IPS DF 4.7 (cell line): ENCODE measurements around the gene SP140L.
"Not testable (repeated sequence)": the region's sequence is repeated elsewhere in the genome, so short reads cannot be mapped to it uniquely, and the experiment has no call there.

Experiments used
- DNase-seq: peaks from one replicate; pipeline ENCODE4 v3.0.0-alpha.2; 2013; ENCODE audit warnings: low spot score; ENCODE audit errors: extremely low read depth

The SP140L gene

DNA sequence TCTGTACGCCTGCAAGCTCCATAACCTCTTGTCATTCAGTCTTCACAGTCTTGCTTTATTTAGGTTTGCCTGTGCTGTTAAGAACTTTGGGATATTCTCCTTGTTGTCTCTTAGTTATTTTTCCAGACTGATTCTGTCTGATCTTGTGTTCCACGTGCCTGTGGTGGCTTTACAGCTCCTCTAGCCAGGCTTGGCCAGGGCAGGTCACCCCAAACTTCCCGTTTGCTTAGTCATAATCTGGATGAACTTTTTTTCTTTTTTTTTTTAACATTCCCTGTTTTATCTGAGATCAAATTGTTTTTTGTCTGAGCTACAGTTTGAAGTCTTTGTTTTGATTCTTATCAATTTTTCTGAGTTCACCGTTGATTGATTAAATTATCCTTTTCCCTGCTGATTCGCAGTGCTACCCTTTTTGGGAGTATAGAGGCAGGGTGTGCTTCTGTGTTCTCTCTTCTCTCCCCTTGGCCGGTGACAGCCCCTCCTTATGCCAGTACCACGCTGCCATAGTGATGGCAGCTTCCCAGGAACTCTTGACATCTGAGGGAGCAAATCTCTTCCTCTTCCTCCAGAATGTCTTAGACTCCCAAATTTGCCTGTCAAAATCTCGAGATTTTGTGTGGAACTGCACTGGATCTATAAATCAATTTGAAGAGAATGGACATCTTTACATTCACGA lies 91.5 kb downstream of the SP140L start:
- no peak for DNase-seq

- DNase-seq = no peak
These were observed 92.2 kb downstream of the SP140L start for GRCh38 chr2:230419181-230419580.

GRCh38 chr2:230422149-230422548 lies 95.2 kb downstream of the SP140L start:
- DNase-seq = no peak

- DNase-seq = no peak
These were observed 97.0 kb downstream of the SP140L start for GRCh38 chr2:230423851-230424458.

DNA sequence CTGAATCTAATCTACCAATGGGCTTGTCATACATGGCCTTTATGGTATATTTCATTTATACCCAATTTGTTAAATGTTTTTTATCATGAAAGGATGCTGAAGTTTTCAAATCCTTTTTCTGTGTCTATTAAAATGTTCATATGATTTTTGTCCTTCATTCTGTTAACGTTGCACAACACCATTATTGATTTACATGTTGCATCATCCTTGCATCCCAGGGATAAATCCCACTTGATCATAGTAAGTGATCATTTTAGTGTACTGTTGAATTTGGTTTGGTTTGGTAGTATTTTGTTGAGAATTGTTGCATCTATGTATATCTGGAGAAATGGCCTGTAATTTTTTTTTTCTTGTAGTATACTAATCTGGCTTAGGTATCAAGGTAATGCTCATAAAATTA lies 98.4 kb downstream of the SP140L start:
- no peak for DNase-seq

DNA sequence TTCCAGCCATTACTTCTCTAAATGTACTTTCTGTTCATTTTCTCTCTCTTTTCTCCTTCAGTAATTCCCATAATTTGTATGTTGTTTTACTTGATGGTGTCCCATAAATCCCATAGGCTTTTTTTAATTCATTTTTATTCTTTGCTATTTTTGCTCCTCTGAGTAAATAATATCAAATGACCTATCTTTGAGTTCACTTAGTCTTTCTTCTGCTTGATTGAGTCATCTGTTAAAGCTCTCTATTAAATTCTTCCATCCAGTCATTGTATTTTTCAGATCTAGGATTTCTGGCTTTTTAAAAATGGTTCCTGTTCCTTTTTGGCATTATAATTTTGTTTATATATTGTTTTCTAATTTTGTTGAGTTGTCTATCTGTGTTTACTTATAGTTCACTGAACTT lies 102.5 kb downstream of the SP140L start:
- no peak for DNase-seq

GRCh38 chr2:230430957-230431910 lies 104.2 kb downstream of the SP140L start:
- no peak for DNase-seq

DNA sequence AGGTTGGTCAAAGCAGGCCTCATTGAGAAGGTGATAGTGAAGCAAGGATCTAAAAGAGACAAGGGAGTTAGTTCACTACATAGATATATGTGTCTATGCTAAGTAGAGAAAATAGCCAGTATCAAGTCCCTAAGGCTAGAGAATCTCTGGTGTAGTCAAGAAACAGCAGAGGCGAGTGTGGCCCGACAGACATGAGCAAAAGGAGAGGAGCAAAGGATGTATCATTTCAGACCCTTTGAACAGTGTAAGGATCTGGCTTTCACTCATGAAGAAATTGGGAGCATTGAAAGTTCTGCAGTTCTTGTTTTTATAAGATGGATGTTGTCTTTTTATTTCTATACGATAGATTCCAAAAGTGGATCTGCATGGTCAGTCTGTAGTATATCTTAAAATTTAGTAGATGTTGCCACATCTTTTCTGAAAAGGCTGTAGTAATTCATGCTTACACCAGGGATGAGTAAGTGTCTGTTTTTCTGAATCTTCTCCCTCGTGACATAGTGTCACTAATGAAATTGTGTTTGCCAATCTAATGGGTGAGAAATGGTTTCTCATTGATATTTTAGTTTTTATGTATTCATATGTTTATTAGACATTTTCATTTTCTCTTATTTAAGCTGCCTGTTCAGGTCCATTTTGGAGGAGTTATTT lies 107.8 kb downstream of the SP140L start:
- no peak for DNase-seq

GRCh38 chr2:230435431-230435830 lies 108.4 kb downstream of the SP140L start:
- no peak for DNase-seq

DNA sequence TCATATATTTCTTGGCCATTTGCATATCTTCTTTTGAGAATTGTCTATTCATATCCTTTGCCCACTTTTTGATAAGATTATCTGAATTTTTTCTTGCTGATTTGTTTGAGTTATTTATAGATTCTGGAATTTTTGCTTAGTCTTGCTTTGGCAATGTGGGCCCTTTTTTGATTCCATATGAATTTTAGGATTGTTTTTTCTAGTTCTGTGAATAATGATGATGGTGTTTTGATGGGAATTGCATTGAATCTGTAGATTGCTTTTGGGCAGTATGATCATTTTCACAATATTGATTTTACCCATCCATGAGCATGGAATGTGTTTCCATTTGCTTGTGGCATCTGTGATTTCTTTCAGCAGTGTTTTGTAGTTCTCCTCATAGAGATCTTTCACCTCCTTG lies 112.1 kb downstream of the SP140L start:
- not testable (repeated sequence) for DNase-seq

DNA sequence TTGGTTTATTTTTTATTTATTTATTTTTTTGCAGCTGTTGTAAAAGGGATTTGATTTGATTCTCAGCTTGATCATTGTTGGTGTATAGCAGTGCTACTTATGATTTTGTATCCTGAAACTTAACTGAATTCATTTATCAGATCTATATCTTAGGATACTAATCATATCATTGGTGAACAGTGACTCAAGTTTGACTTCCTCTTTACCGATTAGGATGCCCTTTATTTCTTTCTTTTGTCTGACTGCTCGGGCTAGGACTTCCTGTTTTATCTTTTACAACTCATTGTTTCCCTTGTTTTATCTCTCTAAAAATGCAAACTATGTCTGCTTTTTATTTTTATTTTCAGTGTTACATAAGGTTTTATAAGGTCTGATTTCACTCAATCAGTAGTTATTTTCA lies 112.6 kb downstream of the SP140L start:
- DNase-seq = no peak

- no peak for DNase-seq
These were observed 114.4 kb downstream of the SP140L start for GRCh38 chr2:230441227-230441897.

DNA sequence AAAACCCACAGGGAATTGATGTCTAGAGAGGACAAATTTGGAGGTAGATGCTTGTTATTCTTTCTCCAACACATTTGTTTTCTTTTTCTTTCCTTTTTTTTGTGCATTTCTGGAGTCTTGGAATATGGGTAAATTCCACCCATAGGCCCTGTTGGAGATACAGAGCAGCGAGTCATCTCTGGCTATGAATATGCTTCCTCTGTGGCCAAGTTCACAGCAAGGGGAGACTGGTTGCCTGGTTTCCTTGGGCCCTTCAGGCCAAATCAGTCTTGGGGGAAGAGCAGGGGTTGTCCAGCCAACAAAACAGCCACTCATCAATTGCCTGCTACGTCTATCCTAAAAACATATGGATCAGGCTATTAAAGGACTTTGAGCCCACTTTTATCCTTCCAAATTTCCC lies 116.5 kb downstream of the SP140L start:
- DNase-seq = no peak

DNA sequence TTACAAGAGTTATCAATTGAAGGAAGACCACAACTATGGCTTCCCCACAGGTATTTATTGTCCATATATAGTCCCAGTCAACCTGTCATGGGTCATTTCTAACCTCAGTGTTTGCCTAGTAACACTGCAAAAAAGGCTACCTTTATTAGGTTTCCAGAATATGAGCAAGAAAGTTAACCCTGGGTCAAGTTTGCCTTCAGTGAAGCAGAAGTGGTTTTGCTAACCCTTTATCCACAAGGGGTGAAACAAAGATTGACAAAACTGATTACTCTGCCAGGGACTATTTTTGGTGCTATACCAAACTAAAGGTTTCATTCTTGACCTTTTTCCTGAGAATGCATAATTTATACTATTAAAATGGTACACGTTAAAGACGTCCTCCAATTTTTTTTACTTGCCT lies 117.8 kb downstream of the SP140L start:
- DNase-seq = no peak

DNA sequence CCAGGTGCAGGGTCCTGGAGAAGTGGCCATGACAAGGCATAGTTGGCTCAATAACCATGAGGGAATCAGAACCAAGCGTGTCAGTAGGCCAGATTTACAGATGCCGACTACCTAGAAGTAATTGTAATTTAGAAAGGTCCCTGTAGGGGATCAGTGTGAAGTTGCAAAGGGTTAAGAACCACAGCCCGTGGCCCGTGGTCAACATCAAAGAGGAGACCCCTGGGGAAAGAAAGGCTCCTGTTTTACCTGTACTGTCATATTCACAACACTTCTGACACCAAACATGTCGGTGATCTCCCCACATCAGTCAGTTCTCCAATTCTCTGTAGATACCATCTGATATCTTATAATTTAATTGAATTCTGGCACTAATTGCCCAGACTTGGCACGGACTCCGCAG lies 120.0 kb downstream of the SP140L start:
- DNase-seq = no peak

DNA sequence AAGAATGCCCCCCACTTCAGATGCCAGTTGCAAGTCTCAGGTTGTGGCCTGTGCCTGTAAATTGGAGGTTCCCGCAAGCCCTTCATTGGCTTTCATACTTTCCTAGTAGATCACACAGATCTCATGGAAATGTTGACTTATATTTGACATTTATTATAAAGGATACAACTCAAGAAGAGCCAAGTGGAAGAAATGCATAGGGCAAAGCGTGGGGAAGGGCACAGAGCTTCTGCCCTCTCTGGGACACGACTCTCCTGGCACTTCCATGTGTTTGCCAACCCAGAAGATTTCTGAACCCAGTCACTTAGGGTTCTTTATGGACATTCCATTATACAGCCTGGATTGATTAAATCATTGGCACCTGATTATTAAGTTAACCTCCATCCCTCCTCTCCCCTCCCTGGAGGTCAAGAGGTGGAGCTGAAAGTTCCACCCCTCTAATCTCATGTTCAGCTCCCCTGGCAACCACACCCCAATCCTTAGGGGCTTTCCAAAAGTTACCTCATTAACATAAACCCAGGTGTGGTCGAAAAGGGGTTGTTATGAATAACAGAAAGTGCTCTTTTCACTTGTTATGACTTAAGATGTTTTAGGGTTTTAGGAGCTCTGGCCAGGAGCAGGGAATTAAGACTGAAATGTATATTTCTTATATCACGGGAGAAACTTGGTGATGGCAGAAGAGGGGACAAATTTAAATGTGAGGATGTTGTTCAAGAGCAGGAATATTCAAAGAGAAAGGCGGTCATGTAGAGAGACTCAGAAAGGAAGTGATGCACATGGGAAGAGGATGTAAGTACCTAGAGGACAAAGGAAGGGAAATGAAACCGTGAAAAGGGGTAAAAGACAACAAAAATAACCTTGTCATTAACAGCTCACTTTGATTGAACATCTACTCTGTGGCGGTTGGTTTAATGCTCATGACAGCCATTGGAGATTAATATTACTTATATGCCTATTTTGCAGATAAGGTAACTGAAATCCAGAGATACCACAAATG lies 120.8 kb downstream of the SP140L start:
- DNase-seq = no peak

- no peak for DNase-seq
These were observed 123.0 kb downstream of the SP140L start for GRCh38 chr2:230449901-230450467.

GRCh38 chr2:230453006-230453405 lies 126.0 kb downstream of the SP140L start:
- DNase-seq = no peak
